ENCODE results near the gene RPL7A. TPM values are rescaled to one million over a fixed set of nuclear protein-coding genes. Genes with fewer than 3 reads are reported as not detected.

RPL7A gene
- total and polyA plus RNA-seq, 2 of the 13 experiments (the other 11 are each of a cell fraction or from before 2014, with no cell fraction given), result 2,401 to 2,938 TPM

DNA sequence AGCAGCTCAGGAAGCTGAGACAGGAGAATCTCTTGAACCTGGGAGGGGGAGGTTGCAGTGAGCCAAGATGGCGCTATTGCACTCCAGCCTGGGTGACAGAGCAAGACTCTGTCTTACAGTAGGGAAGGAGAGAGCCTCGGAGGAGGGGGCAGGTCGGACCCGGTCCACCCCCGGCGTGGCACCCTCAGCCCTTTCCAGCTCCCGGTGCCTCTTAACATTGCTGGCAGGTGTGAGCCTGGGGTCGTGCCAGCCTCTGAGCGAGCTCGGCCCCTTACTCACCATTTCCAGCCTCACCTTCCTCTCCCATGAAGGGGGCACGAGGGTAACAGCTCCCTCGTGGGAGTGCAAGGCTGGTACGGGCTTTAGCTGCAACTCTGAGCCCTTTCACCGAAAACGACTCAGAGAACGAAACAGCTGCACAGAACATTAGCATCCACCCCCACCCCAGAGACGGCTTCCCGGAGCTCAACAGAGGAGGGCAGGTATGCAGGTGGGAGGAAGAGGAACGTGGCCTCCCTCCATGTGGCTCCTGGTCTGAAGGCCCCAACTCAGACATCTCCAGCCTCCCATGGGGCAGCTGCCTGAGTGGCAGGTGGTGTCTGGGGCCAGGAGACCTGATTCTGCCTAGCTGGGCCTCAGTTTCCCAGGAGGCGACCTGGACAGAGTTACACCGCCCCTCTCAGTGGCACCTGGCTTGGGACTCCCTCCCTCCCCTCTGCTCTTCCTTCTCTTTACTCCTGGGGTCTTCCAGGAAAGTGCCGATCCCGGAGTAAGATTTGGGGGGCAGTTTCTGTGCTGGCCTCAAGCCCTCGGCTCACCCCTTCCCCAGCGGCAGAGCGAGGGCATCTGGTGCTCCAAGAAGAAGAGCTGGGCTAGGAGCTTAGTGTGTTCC lies 44.5 kb upstream of the RPL7A start:
- DNase-seq (ENCODE audit: low spot score) (no peak), FAIRE-seq (no peak)
- H3K79me2 ChIP-seq (ENCODE audit: insufficient read depth, low read length), result no peaks in the 10 kb centered on the region

More for the DNA sequence above, 44.5 kb upstream of the RPL7A start:
- H3K9ac ChIP-seq (ENCODE audit: insufficient read depth, low read depth, low read length), result no peak overlapping the region
- no peak overlapping the region for H2AFZ ChIP-seq (ENCODE audit: low read length)
- peaks cover 1 to 29% of the 10 kb centered on the region in 2 experiments; a peak in 3 of 5 replicates for H3K27me3 ChIP-seq (ENCODE audit: control insufficient read depth in 1 of 2, insufficient read depth in 2 of 2, low read length in 2 of 2)
- in situ Hi-C loops (cut with HindIII; ENCODE audit: extremely low pct_ligation_motif_present, low pct_unique_long_range_greater_than_20kb) (no loop called here), intact Hi-C loops (cut with micrococcal nuclease; ENCODE audit: unreplicated experiment) (no loop called here)
- no peaks in the 10 kb centered on the region for H3K36me3 ChIP-seq (replicated peaks in 1 of 2; ENCODE audit: control insufficient read depth in 1 of 2, insufficient read depth in 2 of 2, low read length in 2 of 2)
- no peaks in the 10 kb centered on the region for H4K20me1 ChIP-seq (ENCODE audit: insufficient read depth, low read length)
- TF ChIP-seq, protein P1, sequence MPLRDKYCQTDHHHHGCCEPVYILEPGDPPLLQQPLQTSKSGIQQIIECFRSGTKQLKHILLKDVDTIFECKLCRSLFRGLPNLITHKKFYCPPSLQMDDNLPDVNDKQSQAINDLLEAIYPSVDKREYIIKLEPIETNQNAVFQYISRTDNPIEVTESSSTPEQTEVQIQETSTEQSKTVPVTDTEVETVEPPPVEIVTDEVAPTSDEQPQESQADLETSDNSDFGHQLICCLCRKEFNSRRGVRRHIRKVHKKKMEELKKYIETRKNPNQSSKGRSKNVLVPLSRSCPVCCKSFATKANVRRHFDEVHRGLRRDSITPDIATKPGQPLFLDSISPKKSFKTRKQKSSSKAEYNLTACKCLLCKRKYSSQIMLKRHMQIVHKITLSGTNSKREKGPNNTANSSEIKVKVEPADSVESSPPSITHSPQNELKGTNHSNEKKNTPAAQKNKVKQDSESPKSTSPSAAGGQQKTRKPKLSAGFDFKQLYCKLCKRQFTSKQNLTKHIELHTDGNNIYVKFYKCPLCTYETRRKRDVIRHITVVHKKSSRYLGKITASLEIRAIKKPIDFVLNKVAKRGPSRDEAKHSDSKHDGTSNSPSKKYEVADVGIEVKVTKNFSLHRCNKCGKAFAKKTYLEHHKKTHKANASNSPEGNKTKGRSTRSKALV (CRISPR knock-in tag; IDR thresholded peaks at IDR 0.05), result no peak
- no peak for TF ChIP-seq ZFX (CRISPR knock-in tag; IDR thresholded peaks at IDR 0.05; ENCODE audit: low read depth)
- no peak for TF ChIP-seq CEBPB (IDR thresholded peaks at IDR 0.05; ENCODE audit: borderline replicate concordance, low read depth, low read length)
- TF ChIP-seq MXD4 (CRISPR knock-in tag; IDR thresholded peaks at IDR 0.05), result no peak
- no peak for TF ChIP-seq ZNF496 (CRISPR knock-in tag; IDR thresholded peaks at IDR 0.05; ENCODE audit: insufficient replicate concordance)
- TF ChIP-seq ZNF567 (CRISPR knock-in tag; IDR thresholded peaks at IDR 0.05; ENCODE audit: borderline replicate concordance), result no peak
- no peak for TF ChIP-seq TBL1XR1 (IDR thresholded peaks at IDR 0.05; ENCODE audit: borderline replicate concordance, low read length, partially characterized antibody)
- no peak for TF ChIP-seq NFE2 (CRISPR knock-in tag; IDR thresholded peaks at IDR 0.05)
- no peak for TF ChIP-seq HMG20B (CRISPR knock-in tag; conservative IDR thresholded peaks at IDR 0.05)
- TF ChIP-seq HOXA5 (CRISPR knock-in tag; IDR thresholded peaks at IDR 0.05), result no peak
- TF ChIP-seq POGK (CRISPR knock-in tag; conservative IDR thresholded peaks at IDR 0.05), result no peak
- TF ChIP-seq MYPOP (CRISPR knock-in tag; IDR thresholded peaks at IDR 0.05), result no peak
- no peak for TF ChIP-seq ZNF430 (CRISPR knock-in tag; IDR thresholded peaks at IDR 0.05)
- no peak for TF ChIP-seq ZNF253 (CRISPR knock-in tag; IDR thresholded peaks at IDR 0.05; ENCODE audit: borderline replicate concordance)
- TF ChIP-seq FOXC1 (CRISPR knock-in tag; IDR thresholded peaks at IDR 0.05; ENCODE audit: borderline replicate concordance), result no peak
- no peak for TF ChIP-seq CERS6 (CRISPR knock-in tag; IDR thresholded peaks at IDR 0.05)
- TF ChIP-seq NFE2L1 (CRISPR knock-in tag; IDR thresholded peaks at IDR 0.05; ENCODE audit: borderline replicate concordance), result no peak
- no peak for TF ChIP-seq GZF1 (CRISPR knock-in tag; IDR thresholded peaks at IDR 0.05)
- BruUV-seq (replicated peaks), result no TSS peak
- H3K4me3 ChIP-seq (replicated peaks in 1 of 3; ENCODE audit: insufficient read depth in 1 of 3, low read depth in 2 of 3, low read length in 3 of 3), result no peak overlapping the region
- ChIA-PET POLR2A (no interaction called here), CTCF (ENCODE audit: low intra/inter-chr PET ratio, low total read pairs) (no interaction called here)
- no peaks in the 10 kb centered on the region for H3K9me3 ChIP-seq (ENCODE audit: low read length)
- H3K4me1 ChIP-seq (ENCODE audit: insufficient read depth, low read length), result no peaks in the 10 kb centered on the region
- WGBS (ENCODE audit: low lambda C conversion rate), result 46% methylated on average over 17 of the region's 26 CpGs
- H3K27ac ChIP-seq (ENCODE audit: extremely low read length, insufficient read depth, low read length), result no peak overlapping the region
- ATAC-seq, result no peak
- H3K4me2 ChIP-seq (ENCODE audit: low read depth, low read length), result no peak overlapping the region

Measured in HepG2 (cell line).